ENCODE data around the gene ZBTB7C. TPM values are rescaled to one million over a fixed set of nuclear protein-coding genes. Genes with fewer than 3 reads are reported as not detected.

The ZBTB7C gene
- total RNA-seq, 1 donor from 2014 or later, result 1.4 TPM

GRCh38 chr18:48181857-48182256, 227.3 kb downstream of the ZBTB7C start:
- Mint-ChIP-seq H3K4me1 (ENCODE audit: low read depth) (peaks cover 4% of the 10 kb centered on the region), H3K27ac (ENCODE audit: unreplicated experiment) (no peak overlapping the region), H3K36me3 (ENCODE audit: low read depth) (no peaks in the 10 kb centered on the region), H3K9me3 (ENCODE audit: low read depth) (no peaks in the 10 kb centered on the region), H3K27me3 (ENCODE audit: low read depth) (peaks cover 42% of the 10 kb centered on the region), H3K4me3 (ENCODE audit: unreplicated experiment) (no peak overlapping the region)
- TF ChIP-seq CTCF (IDR thresholded peaks at IDR 0.05), result no peak
- DNase-seq (ENCODE audit: low spot score), result no peak

- Mint-ChIP-seq H3K4me1 (ENCODE audit: low read depth) (peaks cover 2% of the 10 kb centered on the region), H3K36me3 (ENCODE audit: low read depth) (no peaks in the 10 kb centered on the region), H3K4me3 (ENCODE audit: unreplicated experiment) (no peak overlapping the region), H3K9me3 (ENCODE audit: low read depth) (no peaks in the 10 kb centered on the region), H3K27ac (ENCODE audit: unreplicated experiment) (no peak overlapping the region), H3K27me3 (ENCODE audit: low read depth) (peaks cover 39% of the 10 kb centered on the region)
- no peak for DNase-seq (ENCODE audit: low spot score)
- TF ChIP-seq CTCF (IDR thresholded peaks at IDR 0.05), result no peak
These were observed 227.9 kb downstream of the ZBTB7C start for GRCh38 chr18:48181087-48181823.

GRCh38 chr18:48179666-48180065, 229.5 kb downstream of the ZBTB7C start:
- no peak for DNase-seq (ENCODE audit: low spot score)
- Mint-ChIP-seq H3K36me3 (ENCODE audit: low read depth) (peaks cover 2% of the 10 kb centered on the region), H3K27me3 (ENCODE audit: low read depth) (peaks cover 35% of the 10 kb centered on the region), H3K9me3 (ENCODE audit: low read depth) (no peaks in the 10 kb centered on the region), H3K27ac (ENCODE audit: unreplicated experiment) (no peak overlapping the region), H3K4me3 (ENCODE audit: unreplicated experiment) (no peak overlapping the region), H3K4me1 (ENCODE audit: low read depth) (no peaks in the 10 kb centered on the region)
- no peak for TF ChIP-seq CTCF (IDR thresholded peaks at IDR 0.05)

GRCh38 chr18:48179001-48179400, 230.2 kb downstream of the ZBTB7C start:
- TF ChIP-seq CTCF (IDR thresholded peaks at IDR 0.05), result no peak
- Mint-ChIP-seq H3K4me3 (ENCODE audit: unreplicated experiment) (no peak overlapping the region), H3K36me3 (ENCODE audit: low read depth) (peaks cover 2% of the 10 kb centered on the region), H3K27me3 (ENCODE audit: low read depth) (peaks cover 30% of the 10 kb centered on the region), H3K9me3 (ENCODE audit: low read depth) (no peaks in the 10 kb centered on the region), H3K27ac (ENCODE audit: unreplicated experiment) (no peak overlapping the region), H3K4me1 (ENCODE audit: low read depth) (no peaks in the 10 kb centered on the region)
- no peak for DNase-seq (ENCODE audit: low spot score)

GRCh38 chr18:48176909-48177308, 232.3 kb downstream of the ZBTB7C start:
- no peak overlapping the region for H3K27ac Mint-ChIP-seq (ENCODE audit: unreplicated experiment)
- no peak for DNase-seq (ENCODE audit: low spot score)
- no peak overlapping the region for H3K4me3 Mint-ChIP-seq (ENCODE audit: unreplicated experiment)
- H3K9me3 Mint-ChIP-seq (ENCODE audit: low read depth), result no peaks in the 10 kb centered on the region
- TF ChIP-seq CTCF (IDR thresholded peaks at IDR 0.05), result no peak
- H3K27me3 Mint-ChIP-seq (ENCODE audit: low read depth), result peaks cover 25% of the 10 kb centered on the region
- peaks cover 7% of the 10 kb centered on the region for H3K4me1 Mint-ChIP-seq (ENCODE audit: low read depth)
- H3K36me3 Mint-ChIP-seq (ENCODE audit: low read depth), result peaks cover 2% of the 10 kb centered on the region

All from chondrocyte (in vitro differentiated cells).